ENCODE data around the gene RBM26. TPM values are rescaled to one million over a fixed set of nuclear protein-coding genes. Genes with fewer than 3 reads are reported as not detected.
"Not testable (repeated sequence)": the region's sequence is repeated elsewhere in the genome, so short reads cannot be mapped to it uniquely, and the experiment has no call there.

The RBM26 gene
- total RNA-seq, 1 donor from 2014 or later: 21.0 TPM

DNA sequence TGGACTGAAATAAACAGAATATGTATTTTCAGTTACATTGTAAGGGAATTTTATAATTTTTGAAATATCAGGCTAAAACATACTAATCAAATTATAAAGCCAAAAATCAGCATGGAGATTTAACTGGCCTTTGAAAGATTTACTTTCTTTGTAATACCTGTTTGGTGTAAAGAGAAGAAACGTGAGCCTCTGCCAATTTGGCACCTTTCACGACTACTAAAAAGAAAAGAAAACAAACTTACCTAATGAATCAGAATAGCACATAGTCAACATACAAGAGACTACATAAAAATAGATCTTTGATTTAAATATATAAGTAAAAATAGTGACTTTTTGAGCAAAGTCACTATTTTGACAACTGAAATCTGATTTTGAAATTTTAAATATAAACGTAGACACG, 87.4 kb downstream of the RBM26 start:
- no peak for ATAC-seq

GRCh38 chr13:79317856-79318255, 88.2 kb downstream of the RBM26 start:
- no peak for ATAC-seq

DNA sequence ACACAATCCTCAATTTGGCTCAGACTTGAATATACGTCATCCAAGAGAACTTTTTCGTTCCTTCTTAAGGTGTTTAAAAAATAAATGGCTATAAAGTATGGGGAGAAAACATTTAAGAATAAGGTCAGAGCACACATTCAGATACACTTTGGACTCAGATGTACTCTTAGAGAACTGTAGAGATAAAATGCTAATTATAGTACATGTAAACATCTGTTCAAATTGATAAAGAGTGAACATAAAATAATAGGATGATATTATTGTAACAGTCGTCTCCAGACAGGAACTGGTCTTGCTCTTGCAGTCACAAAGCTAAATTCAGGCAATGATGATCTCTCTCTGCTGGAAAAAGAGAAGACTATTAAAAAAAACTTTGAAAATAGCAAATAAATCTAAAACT, 91.4 kb downstream of the RBM26 start:
- no peak for ATAC-seq

DNA sequence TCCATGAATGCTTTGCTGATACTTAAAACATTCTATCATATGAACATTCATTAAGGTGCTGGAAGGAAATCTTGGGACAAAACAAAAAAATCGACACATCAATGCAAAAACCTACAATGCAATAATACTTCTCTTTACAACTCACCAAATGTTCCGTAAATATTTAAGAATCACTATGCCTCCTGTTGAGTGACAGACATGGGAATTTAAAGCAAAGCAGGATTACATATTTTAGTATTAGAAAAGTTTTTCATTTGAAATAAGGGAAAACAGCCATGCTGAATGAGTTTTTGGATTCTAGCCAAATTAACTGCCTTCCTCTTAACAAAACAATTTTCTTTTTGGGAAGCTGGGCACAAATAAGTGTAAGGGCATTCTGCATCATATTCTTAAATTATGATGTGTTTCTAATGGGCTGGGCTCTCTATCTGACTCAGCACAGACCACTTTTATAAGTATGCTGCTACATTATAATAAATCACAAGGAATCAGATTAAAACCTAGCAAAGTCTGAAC, 93.7 kb downstream of the RBM26 start:
- ATAC-seq: no peak

GRCh38 chr13:79311386-79311785, 94.7 kb downstream of the RBM26 start:
- no peak for ATAC-seq

DNA sequence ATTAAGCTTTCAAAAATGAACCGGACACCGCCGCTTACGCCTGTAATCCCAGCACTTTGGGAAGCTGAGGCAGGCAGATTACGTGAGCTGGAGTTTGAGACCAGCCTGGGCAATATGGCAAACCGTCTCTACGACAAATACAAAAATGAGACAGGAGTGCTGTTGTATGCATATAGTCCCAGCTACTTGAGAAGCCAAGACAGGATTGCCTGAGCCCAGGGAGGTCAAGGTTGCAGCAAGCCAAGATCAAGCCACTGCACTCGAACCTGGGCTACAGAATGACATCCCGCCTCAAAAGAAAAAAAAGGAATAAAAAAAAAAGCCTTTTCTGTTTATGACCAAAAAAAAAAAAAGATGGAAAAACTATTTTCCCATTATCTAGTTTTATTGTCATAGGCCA, 96.4 kb downstream of the RBM26 start:
- ATAC-seq: no peak

GRCh38 chr13:79307866-79308298, 98.2 kb downstream of the RBM26 start:
- peak; percentile 53 for ATAC-seq

GRCh38 chr13:79307433-79307861, 98.6 kb downstream of the RBM26 start:
- no peak for ATAC-seq

DNA sequence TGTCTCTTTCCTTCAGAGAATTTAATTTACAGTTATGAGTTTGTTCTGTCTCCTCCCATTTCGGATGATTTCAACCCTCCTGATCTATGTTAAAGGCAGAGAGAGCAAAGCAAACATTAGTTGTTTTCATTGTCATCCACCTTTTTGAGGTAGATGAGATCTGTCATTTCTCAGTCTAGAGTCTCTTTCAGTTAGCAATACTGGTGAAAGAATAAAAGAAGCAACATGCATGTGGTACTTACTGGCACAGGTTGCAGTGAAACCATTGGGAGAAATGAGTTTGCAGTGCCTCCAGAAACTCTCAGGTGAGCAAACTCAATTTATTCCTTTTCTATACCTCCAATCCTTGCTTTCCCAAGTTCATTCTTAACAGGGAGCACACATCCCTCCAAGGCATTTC, 99.4 kb downstream of the RBM26 start:
- ATAC-seq: no peak

DNA sequence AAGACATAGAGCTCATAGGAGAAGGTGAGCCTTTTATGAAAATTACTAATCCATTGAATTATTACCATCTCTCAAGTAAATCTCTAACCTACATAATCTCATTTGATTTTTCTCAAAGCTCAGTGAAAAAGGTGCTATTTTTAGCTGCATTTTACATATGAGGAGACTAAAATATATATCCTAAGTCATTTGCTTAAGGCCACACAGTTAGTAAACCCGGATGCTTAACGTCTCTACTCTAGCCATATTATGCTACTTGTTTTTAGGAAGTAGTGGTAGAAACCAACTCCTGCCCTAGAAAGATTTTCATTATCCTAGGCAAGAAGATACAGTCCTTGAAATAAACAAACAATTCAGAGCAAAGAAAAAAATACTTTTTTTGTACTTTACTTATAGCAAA, 108.9 kb downstream of the RBM26 start:
- ATAC-seq: no peak

DNA sequence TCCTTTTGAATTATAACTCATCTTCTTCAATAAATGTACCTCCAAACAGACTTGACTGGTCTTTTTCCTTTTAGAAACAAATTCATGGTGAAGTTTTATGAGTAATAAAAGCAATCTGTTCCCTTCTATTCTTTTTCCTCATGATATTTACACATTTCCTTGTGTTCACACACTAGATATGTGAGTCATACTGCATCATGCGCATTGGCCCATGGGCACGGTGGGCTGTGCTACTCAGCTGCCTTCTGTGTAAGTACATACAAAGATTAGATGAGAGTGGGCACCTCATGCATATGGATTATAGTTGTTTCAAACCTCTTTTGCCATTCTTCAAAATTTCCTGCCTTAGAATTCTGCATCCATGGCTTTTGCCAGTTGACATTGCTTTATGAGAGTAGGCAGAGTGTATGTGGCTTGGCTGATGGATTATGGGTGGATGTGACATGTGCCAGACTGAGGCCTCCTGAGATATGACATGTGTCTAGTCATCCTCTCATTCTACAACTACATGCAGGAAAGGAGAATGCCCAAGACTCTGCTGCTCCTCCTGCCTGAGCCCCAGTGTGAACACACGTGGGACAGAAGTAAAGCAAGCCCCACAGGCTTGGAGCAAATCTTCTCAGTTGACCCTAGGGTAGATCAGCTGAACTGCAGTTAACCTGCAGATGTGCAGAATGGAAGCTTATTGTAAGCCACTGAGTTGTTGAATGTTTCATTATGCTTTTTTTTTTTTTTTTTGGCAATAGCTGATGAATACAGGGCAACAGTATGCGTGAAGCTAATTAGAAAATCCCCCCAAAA, 109.9 kb downstream of the RBM26 start:
- no peak for ATAC-seq

DNA sequence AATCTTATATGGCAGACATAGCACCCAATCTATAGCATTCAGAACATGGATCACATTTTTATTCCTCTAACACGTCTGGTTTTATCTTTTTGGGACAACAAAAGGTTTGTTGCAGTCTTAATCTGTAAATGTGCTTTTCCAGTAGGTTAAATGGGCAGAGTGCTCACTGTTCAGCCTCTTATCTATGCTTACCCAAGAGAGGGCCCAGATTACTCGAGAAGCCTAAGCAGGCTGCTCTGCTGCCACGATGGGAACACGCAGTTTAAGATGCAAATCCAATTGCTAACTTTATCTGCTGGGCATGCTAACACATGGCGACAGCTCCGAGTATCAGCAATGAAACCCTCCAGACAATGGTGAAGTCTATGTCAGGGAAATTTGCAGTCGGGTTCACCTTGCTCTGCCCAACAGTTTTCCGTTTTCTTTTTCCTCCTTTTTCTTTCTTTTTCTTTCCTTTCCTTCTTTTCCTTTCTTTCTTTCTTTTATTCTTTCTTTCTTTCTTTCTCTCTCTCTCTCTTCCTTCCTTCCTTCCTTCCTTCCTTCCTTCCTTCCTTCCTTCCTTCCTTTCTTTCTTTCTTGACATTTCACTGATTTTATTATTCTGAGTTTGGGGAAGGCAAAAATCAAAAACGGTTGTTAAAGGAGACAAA, 115.3 kb downstream of the RBM26 start:
- ATAC-seq: no peak

- no peak for ATAC-seq
Measured at GRCh38 chr13:79289571-79289970, 116.5 kb downstream of the RBM26 start.

DNA sequence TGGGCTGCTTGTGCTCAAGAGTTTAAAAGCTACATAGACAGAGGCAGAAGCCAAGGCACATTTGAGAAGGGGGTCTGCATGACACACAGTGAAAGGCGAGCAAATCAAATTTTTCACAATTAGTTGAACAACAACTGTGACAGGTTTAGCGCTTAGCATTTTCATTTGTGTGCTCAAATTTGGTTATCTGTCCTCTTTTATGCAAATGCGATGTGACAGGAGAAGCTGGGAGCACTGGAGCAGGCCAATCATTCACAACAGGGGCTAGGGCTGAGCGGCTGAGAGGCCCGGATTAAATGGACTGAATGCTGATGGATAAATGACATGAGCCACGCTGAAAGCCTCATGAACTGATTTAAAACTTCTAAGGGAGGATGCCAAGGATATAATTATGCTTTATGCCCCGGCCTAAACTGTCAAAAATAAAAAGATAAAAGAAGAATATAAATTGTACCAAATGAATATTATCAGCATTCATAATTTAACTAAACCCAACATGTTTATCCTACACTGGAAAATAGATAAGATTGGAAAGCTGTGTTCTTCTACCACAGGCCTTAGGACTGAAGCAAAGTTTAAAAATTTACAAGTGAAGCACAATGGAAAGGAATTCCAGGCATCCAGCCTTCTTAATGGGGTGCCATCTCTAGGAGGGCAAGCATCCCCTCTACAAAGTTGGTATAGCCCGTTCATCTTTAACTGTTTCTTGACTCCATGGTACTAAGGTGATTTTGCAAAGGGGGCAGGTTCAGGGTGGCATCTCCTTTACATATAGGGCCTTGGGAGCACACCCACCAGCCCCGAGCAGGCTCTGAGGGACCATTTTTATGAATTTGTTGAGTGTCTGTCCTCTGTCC, 117.9 kb downstream of the RBM26 start:
- ATAC-seq: no peak

GRCh38 chr13:79285159-79285558, 120.9 kb downstream of the RBM26 start:
- no peak for ATAC-seq

- no peak for ATAC-seq
Measured at GRCh38 chr13:79283742-79284141, 122.3 kb downstream of the RBM26 start.

DNA sequence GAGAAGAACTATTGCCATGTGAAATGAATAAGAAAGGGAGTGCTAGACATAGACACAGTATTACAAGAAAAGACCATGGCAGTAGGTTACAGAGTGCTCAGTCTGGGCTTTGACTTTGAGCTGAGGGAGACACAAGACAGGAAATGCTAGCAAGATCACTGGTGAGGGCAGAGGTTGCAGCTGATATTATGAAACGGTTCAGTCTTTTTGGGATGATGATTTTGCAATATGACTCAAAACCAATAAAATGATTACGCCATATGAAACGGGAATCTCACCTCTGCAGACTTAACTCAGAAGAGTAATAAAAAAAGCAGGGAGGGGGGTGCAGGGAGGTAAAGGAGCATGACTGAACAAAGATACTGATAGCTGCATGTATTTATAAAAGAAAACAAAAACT, 123.1 kb downstream of the RBM26 start:
- ATAC-seq: no peak

GRCh38 chr13:79282508-79282907, 123.5 kb downstream of the RBM26 start:
- no peak for ATAC-seq

DNA sequence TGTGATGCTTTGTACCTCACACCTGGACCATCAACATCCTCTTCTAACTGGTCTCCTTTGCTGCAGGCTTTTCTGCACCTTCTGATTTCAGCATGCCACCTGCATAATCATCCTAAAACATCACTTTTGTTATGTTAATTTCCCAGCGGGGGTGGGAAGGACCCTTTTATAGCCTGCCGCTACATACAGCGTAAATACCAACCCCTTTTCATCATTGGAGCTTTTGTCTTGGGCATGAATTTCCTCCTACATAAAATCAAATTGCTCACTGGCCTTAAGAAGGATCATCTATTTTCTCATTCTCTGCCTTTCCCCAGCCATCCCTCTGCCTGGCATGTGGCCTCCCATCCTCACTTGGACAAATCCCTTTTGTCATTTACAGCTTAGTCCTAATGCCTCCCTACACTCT, 124.7 kb downstream of the RBM26 start:
- ATAC-seq: no peak

- not testable (repeated sequence) for ATAC-seq
Measured at GRCh38 chr13:79279735-79280134, 126.3 kb downstream of the RBM26 start.

DNA sequence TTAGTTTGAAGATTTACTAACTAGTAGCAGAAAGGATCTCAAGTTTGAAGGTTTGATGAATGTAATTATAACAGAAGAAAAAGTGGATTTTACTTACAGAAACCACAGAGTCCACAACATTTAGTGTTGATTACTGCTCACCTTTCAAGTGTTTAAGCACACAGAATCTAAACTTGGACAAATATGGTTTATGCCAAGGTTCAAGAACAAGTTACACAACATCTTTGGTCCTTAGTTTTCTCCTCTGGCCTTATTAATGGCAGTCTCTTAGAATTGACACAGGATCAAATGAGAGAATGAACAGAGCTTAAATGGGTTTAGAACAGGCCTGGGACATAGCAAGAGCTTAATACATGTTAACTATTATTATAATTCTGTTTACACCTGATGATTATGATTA, 133.0 kb downstream of the RBM26 start:
- no peak for ATAC-seq

GRCh38 chr13:79271616-79272015, 134.4 kb downstream of the RBM26 start:
- no peak for ATAC-seq

- no peak for ATAC-seq
Measured at GRCh38 chr13:79270859-79271258, 135.2 kb downstream of the RBM26 start.

Measured in esophagus mucosa (tissue), 1 donor.